Left renal pelvis (tissue), 4 donors: ENCODE measurements around the gene NINJ1. TPM values are rescaled to one million over a fixed set of nuclear protein-coding genes. Genes with fewer than 3 reads are reported as not detected.

Experiments used
- DNase-seq, 4 donors: peaks; one replicate each; pipeline ENCODE4 v3.0.0-alpha.2; 2013; ENCODE audit warnings: low read depth in 4 of 4, low spot score in 3 of 4
- polyA plus RNA-seq, 4 donors: library from polyadenylated mRNA; unstranded; fragments of 120-200 nt; gene quantifications; one replicate each; pipeline ENCODE4 v1.2.1, GENCODE V29; 2013; ENCODE audit not compliant: insufficient read length in 4 of 4

NINJ1 gene
- polyA plus RNA-seq, 4 donors: 37.3 to 49.9 (median 40.8) TPM

DNA sequence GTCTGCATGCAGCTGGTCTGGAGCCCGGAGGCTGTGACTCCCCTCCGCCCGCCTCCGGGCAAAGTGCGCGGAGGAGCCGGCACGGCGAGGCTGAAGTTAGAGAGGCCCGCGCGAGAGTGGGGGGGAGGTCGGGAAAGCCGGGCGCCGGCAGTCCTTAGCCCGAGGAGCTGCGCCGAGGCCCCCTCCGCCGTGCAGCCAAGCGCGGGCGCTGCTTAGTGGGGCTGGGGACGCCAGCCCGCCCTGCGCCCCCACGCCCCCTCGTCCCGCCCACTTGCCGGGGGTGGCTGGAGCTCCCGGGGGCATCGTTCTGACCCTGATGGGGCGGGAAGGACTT lies 403 bp downstream of the NINJ1 start:
- no peak for DNase-seq

DNA sequence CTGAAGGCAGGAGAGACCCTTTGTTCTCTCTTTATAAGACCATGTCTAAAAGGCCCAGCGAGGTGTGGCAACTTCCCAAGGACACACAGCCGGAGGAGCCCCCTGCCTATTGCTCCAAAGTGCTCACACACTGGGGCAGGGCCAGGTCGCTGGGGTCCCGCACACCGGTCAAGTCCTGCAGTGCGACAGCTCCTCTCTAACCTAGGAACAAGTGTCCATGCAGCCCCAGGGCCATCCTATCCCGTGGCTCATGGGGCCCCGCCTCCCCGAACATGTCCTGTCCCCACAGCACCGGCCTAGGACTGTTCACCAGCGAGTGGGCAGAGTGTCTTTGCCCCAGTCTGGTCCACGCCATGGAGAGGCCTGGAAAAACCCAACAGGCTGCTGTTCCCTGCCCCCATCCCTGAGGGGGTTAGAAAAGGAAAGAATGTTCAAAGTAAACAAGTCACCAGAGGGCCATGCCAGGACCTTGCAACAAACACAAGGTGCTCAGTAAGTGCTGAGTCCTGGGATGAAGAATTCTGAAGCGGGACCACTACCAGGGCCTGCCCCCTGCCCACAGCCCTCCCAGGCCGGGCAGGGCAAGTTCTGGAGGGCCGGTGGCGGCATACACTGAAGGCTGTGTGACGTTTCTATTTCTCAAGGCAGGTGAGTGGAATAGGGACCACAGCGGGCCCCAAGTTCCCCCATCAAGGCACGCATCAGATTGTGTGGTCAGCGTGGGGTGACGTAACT lies 938 bp downstream of the NINJ1 start:
- DNase-seq: no peak

GRCh38 chr9:93132287-93132927 lies 1.6 kb downstream of the NINJ1 start:
- no peak for DNase-seq

GRCh38 chr9:93131599-93132286 lies 2.3 kb downstream of the NINJ1 start:
- DNase-seq: no peak

GRCh38 chr9:93130861-93131481 lies 3.1 kb downstream of the NINJ1 start:
- no peak for DNase-seq

GRCh38 chr9:93129691-93130500 lies 4.2 kb downstream of the NINJ1 start:
- DNase-seq: no peak

- DNase-seq: no peak
Measured at GRCh38 chr9:93129286-93129685, 4.8 kb downstream of the NINJ1 start.

DNA sequence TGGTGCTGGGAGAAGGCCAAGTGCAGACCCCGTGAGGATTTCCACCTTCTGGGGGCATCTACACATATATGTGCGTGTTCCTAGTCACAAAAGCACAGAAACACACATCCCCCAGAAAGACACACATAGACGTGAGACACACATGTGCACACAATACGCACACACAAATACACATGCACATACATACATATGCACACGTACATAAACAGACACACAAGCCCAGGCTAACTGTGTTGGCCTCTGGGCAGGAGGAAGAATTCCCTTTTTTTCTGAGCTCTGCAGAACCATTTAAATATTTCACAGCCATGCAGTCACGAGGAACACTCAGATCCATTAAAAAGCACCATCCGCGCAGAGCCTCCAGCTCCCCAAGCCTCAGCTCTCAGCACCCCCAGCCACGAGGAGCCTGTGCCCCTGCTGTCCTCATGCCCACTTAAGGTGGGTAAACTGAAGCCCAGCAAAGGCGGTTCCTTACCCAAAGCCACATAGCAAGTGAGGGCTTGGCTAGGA lies 5.3 kb downstream of the NINJ1 start:
- DNase-seq: no peak

GRCh38 chr9:93128011-93128714 lies 5.9 kb downstream of the NINJ1 start:
- no peak for DNase-seq

DNA sequence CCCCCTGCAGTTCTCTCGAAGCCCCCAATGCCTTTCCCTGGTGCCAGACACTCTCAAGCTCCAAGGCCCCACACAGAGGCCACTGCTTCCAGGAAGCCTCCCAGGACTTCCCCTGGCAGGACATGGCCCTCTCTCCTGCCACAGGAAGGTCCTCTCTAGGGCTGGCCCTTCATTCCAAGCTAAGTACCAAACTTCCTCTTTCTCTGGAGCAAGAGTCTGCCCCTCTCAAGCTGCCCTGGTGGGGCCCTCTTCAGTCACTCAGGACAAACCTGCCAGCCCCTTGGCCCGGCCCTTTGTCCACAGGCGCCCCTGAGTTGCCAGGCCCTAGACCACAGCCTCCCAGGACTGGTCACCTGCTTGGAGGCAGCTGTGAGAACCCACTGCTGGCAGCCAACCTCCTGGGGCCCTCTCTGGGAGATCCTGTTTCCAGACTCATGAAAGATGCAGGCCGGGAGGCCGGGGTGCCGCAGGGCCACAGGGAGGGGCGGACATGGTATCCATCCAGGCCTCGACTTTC lies 6.6 kb downstream of the NINJ1 start:
- DNase-seq: no peak

DNA sequence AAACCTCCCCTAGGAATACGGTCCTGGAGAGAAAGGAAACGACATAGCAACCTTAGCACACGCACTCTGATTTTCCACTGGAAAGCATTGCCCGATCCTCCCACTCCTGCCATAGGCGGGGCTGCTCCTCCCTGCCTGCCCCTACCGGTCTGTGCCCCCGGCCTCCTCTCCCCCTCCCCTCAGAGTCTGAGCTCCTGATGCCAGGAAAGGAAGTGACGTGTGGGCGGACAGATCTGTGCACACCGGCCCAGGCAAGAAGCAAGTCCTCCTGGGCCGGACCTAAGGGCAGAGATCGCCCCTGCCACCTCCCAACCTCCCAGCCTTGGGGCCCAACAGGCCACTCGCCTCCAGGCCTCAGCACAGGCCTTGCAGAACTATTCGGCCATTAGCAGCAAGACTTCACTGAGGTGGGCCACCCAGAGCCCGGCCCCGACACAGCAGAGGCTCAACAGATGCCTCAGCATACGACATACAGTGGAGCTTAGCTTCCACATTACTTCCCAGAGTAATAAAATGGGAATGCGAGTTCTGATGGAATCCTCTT lies 7.2 kb downstream of the NINJ1 start:
- DNase-seq: peak in 3 of 4 donors; percentile 36 to 55 (median 42)

DNA sequence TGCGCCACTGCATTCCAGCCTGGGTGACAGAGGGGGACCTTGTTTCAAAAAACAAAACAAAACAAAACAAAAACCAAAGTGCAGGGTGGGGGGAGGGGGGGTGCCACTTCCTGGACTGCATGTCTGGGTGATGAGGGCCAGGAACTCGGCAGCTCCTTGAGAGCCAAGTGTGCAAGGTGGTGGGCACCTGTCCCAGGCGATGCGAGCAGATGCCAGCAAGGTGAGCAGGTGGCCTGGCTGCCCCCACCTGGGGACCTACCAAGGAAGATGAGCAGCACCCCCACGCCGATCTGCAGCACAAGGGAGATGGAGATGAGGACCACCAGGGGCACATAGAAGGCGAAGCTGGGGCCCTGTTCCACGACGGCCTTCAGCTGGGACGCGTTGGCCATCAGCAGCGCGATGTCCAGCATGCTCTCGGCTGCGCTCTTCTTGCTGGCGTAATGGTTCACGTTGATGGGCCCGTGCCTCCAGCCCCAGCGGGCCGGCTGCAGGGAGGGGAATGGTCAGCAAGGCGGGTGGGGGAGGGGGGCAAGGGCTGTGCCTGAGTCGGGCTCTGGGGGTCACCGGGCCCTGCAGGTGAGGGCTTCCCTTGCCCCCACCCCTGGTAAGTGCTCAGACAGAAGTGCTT lies 7.8 kb downstream of the NINJ1 start:
- DNase-seq: no peak

DNA sequence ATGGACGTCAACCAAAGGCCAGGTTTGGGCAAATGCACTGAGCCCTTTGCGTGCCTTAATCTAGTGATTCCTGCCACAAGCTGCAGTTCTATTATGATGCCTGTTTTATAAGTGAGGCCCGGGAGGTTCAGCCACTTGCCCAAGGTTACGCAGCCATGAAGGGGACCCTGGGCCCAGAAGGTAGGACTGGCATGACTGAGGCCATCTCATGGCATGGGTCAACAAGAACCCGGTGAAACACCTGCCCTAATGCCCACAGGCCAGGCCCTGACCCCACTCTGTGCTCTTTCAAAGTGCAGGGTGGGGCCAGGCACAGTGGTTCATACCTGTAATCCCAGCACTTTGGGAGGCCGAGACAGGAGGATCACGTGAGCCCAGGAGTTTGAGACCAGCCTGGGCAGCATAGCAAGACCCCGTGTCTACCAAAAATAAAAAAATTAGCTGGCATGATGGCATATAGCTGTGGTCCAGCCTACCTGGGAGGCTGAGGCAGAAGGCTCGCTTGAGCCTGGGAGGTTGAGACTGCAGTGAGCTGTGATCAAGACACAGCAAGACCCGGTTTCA lies 8.6 kb downstream of the NINJ1 start:
- no peak for DNase-seq

DNA sequence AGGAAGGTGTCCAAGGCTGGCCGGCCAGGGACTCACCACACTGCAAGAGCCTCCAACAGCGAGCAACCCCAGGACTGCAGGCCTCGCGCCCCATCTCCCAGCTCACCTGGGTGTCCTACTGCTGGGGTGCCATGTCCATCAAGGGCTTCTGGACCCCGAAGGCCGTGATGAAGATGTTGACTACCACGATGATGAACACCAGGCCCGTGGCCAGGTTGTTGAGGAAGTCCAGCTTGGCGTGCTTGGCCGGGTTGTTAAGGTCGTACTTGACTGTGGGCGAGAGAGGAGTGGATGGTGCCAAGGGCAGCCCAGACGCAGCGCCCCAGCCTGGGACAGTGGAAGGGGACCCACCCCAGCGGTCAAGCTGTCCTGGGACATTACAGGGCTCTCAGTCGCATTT lies 9.3 kb downstream of the NINJ1 start:
- DNase-seq: no peak

DNA sequence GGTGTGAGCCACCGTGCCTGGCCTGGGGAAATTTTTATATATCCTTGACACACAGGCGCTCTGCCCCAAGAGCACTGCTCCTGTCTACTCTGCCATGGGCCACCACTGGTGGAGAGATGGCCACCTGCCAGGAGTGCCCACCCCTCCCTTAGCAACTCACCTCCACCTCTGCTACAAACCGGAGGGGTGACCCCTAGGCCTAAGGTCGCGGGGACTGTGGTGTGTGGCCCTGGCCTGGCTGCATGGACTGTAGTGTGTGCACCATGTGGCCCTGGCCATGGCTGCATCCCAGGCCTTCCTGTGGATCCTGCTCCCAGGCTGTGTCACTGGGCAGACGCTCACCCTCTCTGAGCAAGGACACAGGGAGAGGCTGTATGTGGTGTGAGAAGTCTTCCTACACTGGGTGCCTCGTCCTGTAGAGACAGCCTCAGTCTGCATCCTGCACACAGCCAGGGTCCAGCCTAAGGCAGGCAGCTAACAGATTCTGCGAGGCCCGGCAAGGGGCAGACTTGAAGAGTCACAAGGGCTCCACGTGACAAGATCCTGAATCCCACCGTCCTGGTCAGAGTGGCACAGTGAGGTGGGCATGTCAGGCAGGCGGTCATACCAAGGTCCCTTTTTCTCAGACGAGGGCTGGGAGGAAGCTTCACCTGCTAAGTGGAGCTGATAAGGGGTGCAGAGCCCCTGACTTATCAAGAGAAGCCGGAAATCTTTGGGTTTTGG lies 10.3 kb downstream of the NINJ1 start:
- DNase-seq: no peak

GRCh38 chr9:93122721-93123221 lies 11.3 kb downstream of the NINJ1 start:
- no peak for DNase-seq

DNA sequence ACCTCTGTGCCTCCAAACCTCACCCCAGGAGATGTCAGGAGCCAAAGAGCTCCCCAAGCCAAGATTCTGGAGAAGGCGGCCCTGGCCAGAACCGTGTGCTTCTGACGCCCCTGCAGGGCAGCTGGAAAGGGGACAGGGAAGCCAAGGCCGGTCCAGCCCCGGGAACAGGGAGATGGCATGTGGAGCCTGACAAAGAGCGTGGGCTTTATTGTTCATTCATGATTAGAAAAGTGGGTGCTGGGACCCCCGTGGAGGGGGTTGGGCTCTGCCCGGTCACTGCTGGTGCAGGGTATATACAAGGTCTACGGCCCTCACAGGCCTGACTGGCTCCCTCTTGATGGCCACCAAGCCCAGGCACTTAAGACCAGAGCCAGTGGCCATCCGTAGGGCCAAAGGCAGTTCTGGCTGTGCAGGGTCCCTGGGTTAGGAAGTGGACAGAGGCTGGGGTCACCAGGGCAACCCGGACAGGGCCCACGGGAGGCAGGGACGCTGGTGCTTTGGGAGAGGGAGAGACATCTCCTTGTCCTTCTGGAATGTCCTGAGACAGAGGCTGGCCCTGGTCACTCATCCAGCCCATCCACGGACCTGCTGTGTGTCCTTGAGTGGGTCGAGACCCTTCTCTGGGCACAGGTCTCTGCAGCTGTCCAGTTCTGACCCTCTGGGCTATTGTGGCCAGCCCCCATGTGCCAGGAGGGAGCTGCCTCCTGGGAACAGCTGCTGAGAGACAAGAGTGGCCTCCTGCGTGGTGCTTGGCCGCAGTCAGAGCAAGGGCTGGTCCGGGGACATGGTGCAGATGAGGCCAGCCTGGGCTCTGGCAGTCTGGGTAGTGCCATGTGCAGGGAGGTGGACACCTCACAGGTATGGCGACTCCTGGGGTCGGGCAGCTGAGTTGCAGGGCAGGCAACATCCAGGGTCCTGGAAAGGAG lies 12.5 kb downstream of the NINJ1 start:
- DNase-seq: no peak
